HepG2 (cell line): Measurements from ENCODE around the gene ITGB5. TPM values are rescaled to one million over a fixed set of nuclear protein-coding genes. Genes with fewer than 3 reads are reported as not detected.

Experiments
- ATAC-seq: fragments of 200-7000 bp; cut with Tn5 transposase; 3 replicates; pipeline ENCODE4 v1.9.1; 2020; ENCODE audit warnings: mild to moderate bottlenecking, moderate library complexity
- BruUV-seq: library from RNA; stranded (reverse); fragments of 400-500 nt; replicated peaks from 2 replicates; lab custom pipeline; 2021; lab: Mats Ljungman, UMichigan
- CTCF ChIA-PET: fragments of 300-600 bp; formaldehyde crosslinking; extraction: SDS; loops from one replicate; lab custom pipeline; 2021; ENCODE audit warnings: low total read pairs, inconsistent platforms, low intra/inter-chr PET ratio; lab: Yijun Ruan, JAX
- POLR2A ChIA-PET: fragments of 350-600 bp; sonication (Branson Sonifier 250); formaldehyde crosslinking; loops from one replicate; lab custom pipeline; 2020; ENCODE audit warnings: antibody characterized with exemption, inconsistent platforms; lab: Yijun Ruan, JAX
- DNase-seq: peaks from one replicate; pipeline ENCODE4 v3.0.0-alpha.2; 2015; ENCODE audit warnings: low spot score
- FAIRE-seq: peaks from 3 replicates; lab custom pipeline; 2011; peaks lifted over from hg19 to GRCh38; lab: Jason Lieb, UNC
- H2AFZ ChIP-seq: one replicate; pipeline ENCODE4 v1.6.1; 2011; ENCODE audit warnings: low read length, inconsistent platforms
- H3K27ac ChIP-seq: fragments of 300-600 bp; 3 replicates; pipeline ENCODE4 v1.8.0; 2011; ENCODE audit warnings: mixed run types, mild to moderate bottlenecking, mixed read lengths, low read length, inconsistent platforms; ENCODE audit not compliant: insufficient read depth; ENCODE audit errors: extremely low read length
- H3K27me3 ChIP-seq, 2 experiments: fragments of 200-600 bp in 1 of 2; 2 replicates in 1 of 2; 3 replicates in 1 of 2; pipeline versions ENCODE4 v1.6.0 to v1.8.0; 2011; ENCODE audit warnings: low read length in 2 of 2, mild to moderate bottlenecking in 2 of 2, moderate library complexity in 2 of 2, inconsistent platforms in 1 of 2; ENCODE audit not compliant: insufficient read depth in 2 of 2, control insufficient read depth in 1 of 2
- H3K36me3 ChIP-seq, 2 experiments: fragments of 200-600 bp in 1 of 2; replicated peaks in 1 of 2; 2 replicates in 1 of 2; 3 replicates in 1 of 2; pipeline versions ENCODE4 v1.5.1 to v1.8.0; 2011; ENCODE audit warnings: low read length in 2 of 2, inconsistent platforms in 1 of 2; ENCODE audit not compliant: insufficient read depth in 2 of 2, control insufficient read depth in 1 of 2
- H3K4me1 ChIP-seq: 2 replicates; pipeline ENCODE4 v1.5.1; 2012; ENCODE audit warnings: low read length, inconsistent platforms; ENCODE audit not compliant: insufficient read depth
- H3K4me2 ChIP-seq: 2 replicates; pipeline ENCODE4 v1.6.0; 2011; ENCODE audit warnings: low read depth, low read length, inconsistent platforms
- H3K4me3 ChIP-seq, 3 experiments: fragments of 200-600 bp in 1 of 3; sonication (generic), shearing (Covaris generic) in 1 of 3; replicated peaks in 1 of 3; 2 replicates each; pipeline ENCODE4 v1.5.1; 2011 to 2016; ENCODE audit warnings: low read length in 3 of 3, inconsistent platforms in 2 of 3, low read depth in 2 of 3, mild to moderate bottlenecking in 2 of 3, control low read depth in 1 of 3, mixed read lengths in 1 of 3; ENCODE audit not compliant: insufficient read depth in 1 of 3
- H3K79me2 ChIP-seq: one replicate; pipeline ENCODE4 v1.6.1; 2011; ENCODE audit warnings: low read length, inconsistent platforms; ENCODE audit not compliant: insufficient read depth
- H3K9ac ChIP-seq: 2 replicates; pipeline ENCODE4 v1.6.0; 2011; ENCODE audit warnings: mild to moderate bottlenecking, low read depth, low read length, inconsistent platforms; ENCODE audit not compliant: insufficient read depth
- H3K9me3 ChIP-seq: 2 replicates; pipeline ENCODE4 v1.5.1; 2012; ENCODE audit warnings: mild to moderate bottlenecking, low read length
- H4K20me1 ChIP-seq: 2 replicates; pipeline ENCODE4 v1.6.0; 2011; ENCODE audit warnings: inconsistent platforms, mild to moderate bottlenecking, low read length, moderate library complexity; ENCODE audit not compliant: insufficient read depth
- AGO2 ChIP-seq: fragments of 200-400 bp; formaldehyde crosslinking; optimal IDR thresholded peaks from 2 replicates; pipeline ENCODE3; 2017; ENCODE audit warnings: mild to moderate bottlenecking, low read depth, low read length, moderate library complexity
- MBD4 ChIP-seq: IDR thresholded peaks from 2 replicates; pipeline ENCODE4 v1.6.1; 2012; ENCODE audit warnings: low read length, inconsistent platforms, borderline replicate concordance
- RXRA ChIP-seq: sonication (generic); formaldehyde crosslinking; IDR thresholded peaks from 2 replicates; pipeline ENCODE4 v1.5.1; 2020; ENCODE audit warnings: missing genetic modification reagents
- ZBTB10 ChIP-seq: sonication (generic); formaldehyde crosslinking; IDR thresholded peaks from 2 replicates; pipeline ENCODE4 v1.4.0; 2020; ENCODE audit warnings: missing genetic modification reagents, borderline replicate concordance
- ZFAT ChIP-seq: sonication (generic); formaldehyde crosslinking; conservative IDR thresholded peaks from 2 replicates; pipeline ENCODE4 v1.8.1; 2023; ENCODE audit warnings: missing genetic modification reagents, inconsistent platforms
- ZNF121 ChIP-seq: sonication (generic); formaldehyde crosslinking; IDR thresholded peaks from 2 replicates; pipeline ENCODE4 v1.5.0; 2020; ENCODE audit warnings: mild to moderate bottlenecking, missing genetic modification reagents
- ZNF3 ChIP-seq: IDR thresholded peaks from 2 replicates; pipeline ENCODE4 v1.7.0; 2017; ENCODE audit warnings: inconsistent platforms
- ZNF367 ChIP-seq: sonication (generic); formaldehyde crosslinking; IDR thresholded peaks from 2 replicates; pipeline ENCODE4 v1.4.0; 2020; ENCODE audit warnings: missing genetic modification reagents, borderline replicate concordance
- ZNF629 ChIP-seq: sonication (generic); formaldehyde crosslinking; conservative IDR thresholded peaks from 2 replicates; pipeline ENCODE4 v1.5.0; 2020; ENCODE audit warnings: missing genetic modification reagents
- ZNF850 ChIP-seq: sonication (generic); formaldehyde crosslinking; conservative IDR thresholded peaks from 2 replicates; pipeline ENCODE4 v1.9.0; 2021; ENCODE audit warnings: mild to moderate bottlenecking, missing genetic modification reagents
- WGBS: methylation state at CpG from one replicate; pipeline ENCODE4 v1.1.6; 2017; ENCODE audit warnings: low lambda C conversion rate; 5-methylcytosine and 5-hydroxymethylcytosine counted together
- in situ Hi-C: cut with HindIII; loops from 2 replicates; pipeline ENCODE4 v1.10.0; 2017; ENCODE audit warnings: low pct_unique_long_range_greater_than_20kb; ENCODE audit not compliant: extremely low pct_ligation_motif_present
- intact Hi-C: fragments of 100-400 bp; cut with micrococcal nuclease; formaldehyde crosslinking; loops from one replicate; pipeline ENCODE4 v1.10.0; 2022; ENCODE audit not compliant: unreplicated experiment
- polyA plus RNA-seq, 8 experiments: library from polyadenylated mRNA; depleted of rRNA in 3 of 8; stranded (reverse) in 7 of 8; unstranded in 1 of 8; fragments of >200 nt; fragmentation: Illumina TruSeq in 4 of 8; extraction: Trizol in 4 of 8; gene quantifications; 2 replicates each; pipeline versions ENCODE4 v1.2.1 to v1.2.3, GENCODE V29; 2011 to 2016; ENCODE audit warnings: low read depth in 4 of 8, missing spikeins in 1 of 8, mixed read lengths in 1 of 8; ENCODE audit not compliant: insufficient read depth in 1 of 8
- total RNA-seq, 5 experiments: library from RNA; depleted of rRNA; stranded (reverse); fragments of >200 nt; fragmentation: Illumina TruSeq; extraction: Trizol; gene quantifications; 2 replicates each; pipeline ENCODE4 v1.2.3, GENCODE V29; 2016; ENCODE audit warnings: low read depth in 1 of 5
- TF ChIP-seq, protein P1 (sequence below): sonication (generic); formaldehyde crosslinking; IDR thresholded peaks from 2 replicates; pipeline ENCODE4 v1.4.0; 2020; ENCODE audit warnings: missing genetic modification reagents

ITGB5 gene
- total and polyA plus RNA-seq, 2 of the 13 experiments (the other 11 are each of a cell fraction or from before 2014, with no cell fraction given) = 74.1 to 343 TPM

- TF ChIP-seq, protein P1, sequence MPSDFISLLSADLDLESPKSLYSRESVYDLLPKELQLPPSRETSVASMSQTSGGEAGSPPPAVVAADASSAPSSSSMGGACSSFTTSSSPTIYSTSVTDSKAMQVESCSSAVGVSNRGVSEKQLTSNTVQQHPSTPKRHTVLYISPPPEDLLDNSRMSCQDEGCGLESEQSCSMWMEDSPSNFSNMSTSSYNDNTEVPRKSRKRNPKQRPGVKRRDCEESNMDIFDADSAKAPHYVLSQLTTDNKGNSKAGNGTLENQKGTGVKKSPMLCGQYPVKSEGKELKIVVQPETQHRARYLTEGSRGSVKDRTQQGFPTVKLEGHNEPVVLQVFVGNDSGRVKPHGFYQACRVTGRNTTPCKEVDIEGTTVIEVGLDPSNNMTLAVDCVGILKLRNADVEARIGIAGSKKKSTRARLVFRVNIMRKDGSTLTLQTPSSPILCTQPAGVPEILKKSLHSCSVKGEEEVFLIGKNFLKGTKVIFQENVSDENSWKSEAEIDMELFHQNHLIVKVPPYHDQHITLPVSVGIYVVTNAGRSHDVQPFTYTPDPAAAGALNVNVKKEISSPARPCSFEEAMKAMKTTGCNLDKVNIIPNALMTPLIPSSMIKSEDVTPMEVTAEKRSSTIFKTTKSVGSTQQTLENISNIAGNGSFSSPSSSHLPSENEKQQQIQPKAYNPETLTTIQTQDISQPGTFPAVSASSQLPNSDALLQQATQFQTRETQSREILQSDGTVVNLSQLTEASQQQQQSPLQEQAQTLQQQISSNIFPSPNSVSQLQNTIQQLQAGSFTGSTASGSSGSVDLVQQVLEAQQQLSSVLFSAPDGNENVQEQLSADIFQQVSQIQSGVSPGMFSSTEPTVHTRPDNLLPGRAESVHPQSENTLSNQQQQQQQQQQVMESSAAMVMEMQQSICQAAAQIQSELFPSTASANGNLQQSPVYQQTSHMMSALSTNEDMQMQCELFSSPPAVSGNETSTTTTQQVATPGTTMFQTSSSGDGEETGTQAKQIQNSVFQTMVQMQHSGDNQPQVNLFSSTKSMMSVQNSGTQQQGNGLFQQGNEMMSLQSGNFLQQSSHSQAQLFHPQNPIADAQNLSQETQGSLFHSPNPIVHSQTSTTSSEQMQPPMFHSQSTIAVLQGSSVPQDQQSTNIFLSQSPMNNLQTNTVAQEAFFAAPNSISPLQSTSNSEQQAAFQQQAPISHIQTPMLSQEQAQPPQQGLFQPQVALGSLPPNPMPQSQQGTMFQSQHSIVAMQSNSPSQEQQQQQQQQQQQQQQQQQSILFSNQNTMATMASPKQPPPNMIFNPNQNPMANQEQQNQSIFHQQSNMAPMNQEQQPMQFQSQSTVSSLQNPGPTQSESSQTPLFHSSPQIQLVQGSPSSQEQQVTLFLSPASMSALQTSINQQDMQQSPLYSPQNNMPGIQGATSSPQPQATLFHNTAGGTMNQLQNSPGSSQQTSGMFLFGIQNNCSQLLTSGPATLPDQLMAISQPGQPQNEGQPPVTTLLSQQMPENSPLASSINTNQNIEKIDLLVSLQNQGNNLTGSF (CRISPR knock-in tag) = no peak
- TF ChIP-seq MBD4 = no peak
- TF ChIP-seq ZNF121 (CRISPR knock-in tag) = no peak
- no peak for TF ChIP-seq RXRA (CRISPR knock-in tag)
- TF ChIP-seq ZFAT (CRISPR knock-in tag) = no peak
Observed at GRCh38 chr3:124776856-124777255, 110.3 kb downstream of the ITGB5 start (continued).

DNA sequence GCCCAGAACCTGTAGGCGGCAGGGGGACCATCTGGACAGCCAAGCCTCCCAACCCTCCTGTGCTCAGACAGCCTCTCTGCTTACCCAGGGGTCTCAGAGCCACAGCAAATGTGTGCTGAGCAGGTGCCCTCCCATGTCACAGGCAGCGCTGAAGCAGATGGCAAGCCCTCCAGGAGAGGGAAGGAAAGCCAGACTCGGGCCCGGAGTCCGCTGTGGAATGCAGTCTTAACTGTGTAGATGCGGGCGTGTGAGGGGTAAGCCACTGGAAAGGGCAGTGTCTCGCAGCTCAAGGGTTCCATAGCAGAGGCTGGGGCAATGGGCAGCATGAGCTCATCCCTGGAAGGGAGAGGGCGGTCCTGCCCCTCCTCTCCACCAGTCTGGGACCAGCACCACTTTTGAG is 111.3 kb downstream of the ITGB5 start:
- TF ChIP-seq AGO2 (peak; percentile 50), ZNF367 (CRISPR knock-in tag) (no peak), ZNF850 (CRISPR knock-in tag) (no peak), ZNF3 (CRISPR knock-in tag) (no peak), ZBTB10 (no peak), ZNF629 (no peak)
- no peak for FAIRE-seq
- BruUV-seq = no TSS peak

More for the DNA sequence above, 111.3 kb downstream of the ITGB5 start:
- H3K79me2 ChIP-seq = no peaks in the 10 kb centered on the region
- in situ Hi-C loops = no loop called here
- H3K27ac ChIP-seq = no peak overlapping the region
- WGBS = 98% methylated on average over 9 of the region's 9 CpGs
- H3K9ac ChIP-seq = no peak overlapping the region
- peaks cover 38 to 80% of the 10 kb centered on the region in 2 experiments for H3K36me3 ChIP-seq
- no peak overlapping the region for H2AFZ ChIP-seq
- intact Hi-C loops = no loop called here
- no peaks in the 10 kb centered on the region for H4K20me1 ChIP-seq
- no peak for DNase-seq
- H3K4me2 ChIP-seq = no peak overlapping the region
- H3K27me3 ChIP-seq = no peaks in the 10 kb centered on the region
- H3K4me3 ChIP-seq = no peak overlapping the region
- POLR2A ChIA-PET = no interaction called here
- CTCF ChIA-PET = no interaction called here
- H3K4me1 ChIP-seq = peaks cover 6% of the 10 kb centered on the region; the same call in 1 of the 2 replicates
- no peaks in the 10 kb centered on the region for H3K9me3 ChIP-seq
- no peak for ATAC-seq
